Right atrium auricular region (tissue), 2 donors: ENCODE measurements around the gene IPO8. TPM values are rescaled to one million over a fixed set of nuclear protein-coding genes. Genes with fewer than 3 reads are reported as not detected.

ENCODE experiments used
- DNase-seq: peaks from one replicate; pipeline ENCODE4 v3.0.0-alpha.2; 2019; ENCODE audit warnings: low spot score
- H3K27ac ChIP-seq, 2 donors: fragments of 200-600 bp; sonication (generic); 1 replicate in 1 of 2; 2 replicates in 1 of 2; pipeline ENCODE4 v1.5.1; 2016 to 2019
- H3K27me3 ChIP-seq, 2 donors: fragments of 200-600 bp; sonication (generic); one replicate each; pipeline versions ENCODE4 v1.5.1 to v1.6.0; 2017 to 2019
- H3K36me3 ChIP-seq: fragments of 200-600 bp; sonication (generic); one replicate; pipeline ENCODE4 v1.5.1; 2016
- H3K4me1 ChIP-seq, 2 donors: fragments of 200-600 bp; sonication (generic); one replicate each; pipeline versions ENCODE4 v1.5.1 to v1.6.0; 2017 to 2019
- H3K4me3 ChIP-seq, 2 donors: fragments of 200-600 bp; sonication (generic); 1 replicate in 1 of 2; 2 replicates in 1 of 2; pipeline ENCODE4 v1.5.1; 2017 to 2019; ENCODE audit warnings: mild to moderate bottlenecking in 1 of 2, moderate library complexity in 1 of 2
- H3K9me3 ChIP-seq, 2 donors: fragments of 200-600 bp; sonication (generic); one replicate each; pipeline ENCODE4 v1.5.1; 2019
- total RNA-seq, 2 donors: library from RNA; depleted of rRNA; stranded (reverse); fragments of >200 nt; gene quantifications; one replicate each; pipeline ENCODE4 v1.1.0, GENCODE V29; 2016
- TF ChIP-seq, protein P1 (sequence below), 2 donors: fragments of 200-600 bp; sonication (generic); IDR thresholded peaks; one replicate each; pipeline ENCODE4 v1.5.1; 2019; ENCODE audit warnings: antibody characterized with exemption in 2 of 2

IPO8 gene
- 10 to 100 TPM; 18.0 to 23.3 TPM for total RNA-seq

DNA sequence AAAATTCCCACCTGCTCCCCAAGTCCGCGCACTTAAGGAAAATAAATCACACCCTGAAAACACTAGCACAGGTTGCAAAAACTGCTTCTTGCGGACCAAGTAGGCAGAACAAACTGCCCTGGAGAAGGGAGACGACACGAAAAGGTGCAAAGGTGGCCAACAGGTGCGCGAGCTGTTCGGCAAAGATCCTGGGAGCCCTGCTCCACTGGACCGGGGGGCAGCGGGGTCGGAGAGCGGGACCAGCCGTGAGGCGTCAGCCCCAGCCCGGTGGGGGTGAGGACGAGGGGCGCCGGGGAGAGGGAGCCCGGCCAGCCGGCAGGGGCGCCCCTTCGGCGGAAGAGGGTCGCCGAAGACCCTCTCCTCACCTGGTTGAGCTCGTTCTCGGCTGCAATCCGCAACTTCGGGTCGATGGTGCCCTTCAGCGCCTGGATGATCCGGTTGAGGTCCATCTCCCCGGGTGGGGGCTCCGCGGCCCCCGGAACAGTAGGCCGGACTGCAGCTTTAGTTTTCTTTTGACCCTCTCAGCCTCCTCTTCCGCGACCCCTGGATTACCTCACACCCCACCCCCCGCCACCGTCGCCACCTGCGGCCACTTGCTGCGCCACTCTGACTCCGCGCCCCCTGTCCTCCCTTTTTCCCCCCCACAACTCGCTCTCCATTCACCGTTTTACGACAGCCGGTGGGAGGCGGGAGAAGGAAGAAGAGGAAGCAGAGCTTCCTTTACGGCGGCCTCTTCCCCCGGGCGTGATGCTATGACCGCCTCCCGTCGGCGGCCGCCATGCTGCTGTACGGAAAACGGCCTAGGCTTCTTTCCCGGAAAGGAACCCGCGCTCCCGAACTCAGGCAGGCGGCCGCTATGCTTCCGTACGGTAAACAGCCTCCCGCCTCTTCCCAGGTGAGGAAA, at the start of gene IPO8:
IPO8 (minus strand) TSS at position 671 of the 904 bp plus-strand sequence; CDS start at position 449, 222 bp downstream.
- H3K27me3 ChIP-seq, result no peaks in the 10 kb centered on the region
- H3K27ac ChIP-seq, result peak within 1 kb of the TSS; percentile 53 to 85
- no peaks in the 10 kb centered on the region for H3K36me3 ChIP-seq
- peak within 1 kb of the TSS; percentile 66 to 97 for H3K4me3 ChIP-seq
- DNase-seq, result peak; percentile 89
- TF ChIP-seq, protein P1, sequence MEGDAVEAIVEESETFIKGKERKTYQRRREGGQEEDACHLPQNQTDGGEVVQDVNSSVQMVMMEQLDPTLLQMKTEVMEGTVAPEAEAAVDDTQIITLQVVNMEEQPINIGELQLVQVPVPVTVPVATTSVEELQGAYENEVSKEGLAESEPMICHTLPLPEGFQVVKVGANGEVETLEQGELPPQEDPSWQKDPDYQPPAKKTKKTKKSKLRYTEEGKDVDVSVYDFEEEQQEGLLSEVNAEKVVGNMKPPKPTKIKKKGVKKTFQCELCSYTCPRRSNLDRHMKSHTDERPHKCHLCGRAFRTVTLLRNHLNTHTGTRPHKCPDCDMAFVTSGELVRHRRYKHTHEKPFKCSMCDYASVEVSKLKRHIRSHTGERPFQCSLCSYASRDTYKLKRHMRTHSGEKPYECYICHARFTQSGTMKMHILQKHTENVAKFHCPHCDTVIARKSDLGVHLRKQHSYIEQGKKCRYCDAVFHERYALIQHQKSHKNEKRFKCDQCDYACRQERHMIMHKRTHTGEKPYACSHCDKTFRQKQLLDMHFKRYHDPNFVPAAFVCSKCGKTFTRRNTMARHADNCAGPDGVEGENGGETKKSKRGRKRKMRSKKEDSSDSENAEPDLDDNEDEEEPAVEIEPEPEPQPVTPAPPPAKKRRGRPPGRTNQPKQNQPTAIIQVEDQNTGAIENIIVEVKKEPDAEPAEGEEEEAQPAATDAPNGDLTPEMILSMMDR (IDR thresholded peaks at IDR 0.05), result peak in 1 of 2 donors; percentile 31
- H3K4me1 ChIP-seq, result peaks cover 0 to 45% of the 10 kb centered on the region in 2 donors
- no peaks in the 10 kb centered on the region for H3K9me3 ChIP-seq

DNA sequence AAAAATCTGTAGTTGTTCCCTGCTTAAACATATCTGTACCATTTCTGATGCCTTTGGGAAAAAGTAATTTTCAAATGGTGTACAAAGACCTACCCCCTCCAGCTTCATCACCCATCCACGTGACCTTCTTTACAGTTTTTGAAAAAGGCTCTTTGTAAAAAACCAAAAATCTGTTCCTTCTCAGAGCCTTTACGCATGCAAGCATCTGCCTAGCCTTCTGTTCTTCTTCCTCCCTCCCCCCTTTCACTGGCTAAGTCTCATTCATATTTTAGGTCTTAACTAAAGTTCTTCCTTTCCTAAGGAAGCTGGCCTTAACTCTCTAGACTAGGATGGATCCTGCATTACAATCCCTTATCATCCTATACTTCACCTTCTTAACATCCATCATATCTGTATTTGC, 48.7 kb upstream of the IPO8 start:
- H3K27me3 ChIP-seq, result no peaks in the 10 kb centered on the region
- no peaks in the 10 kb centered on the region for H3K9me3 ChIP-seq
- DNase-seq, result no peak
- TF ChIP-seq, protein P1 (IDR thresholded peaks at IDR 0.05), result no peak
- no peak overlapping the region for H3K27ac ChIP-seq
- H3K4me1 ChIP-seq, result no peaks in the 10 kb centered on the region
- no peak overlapping the region for H3K4me3 ChIP-seq
- H3K36me3 ChIP-seq, result no peaks in the 10 kb centered on the region

DNA sequence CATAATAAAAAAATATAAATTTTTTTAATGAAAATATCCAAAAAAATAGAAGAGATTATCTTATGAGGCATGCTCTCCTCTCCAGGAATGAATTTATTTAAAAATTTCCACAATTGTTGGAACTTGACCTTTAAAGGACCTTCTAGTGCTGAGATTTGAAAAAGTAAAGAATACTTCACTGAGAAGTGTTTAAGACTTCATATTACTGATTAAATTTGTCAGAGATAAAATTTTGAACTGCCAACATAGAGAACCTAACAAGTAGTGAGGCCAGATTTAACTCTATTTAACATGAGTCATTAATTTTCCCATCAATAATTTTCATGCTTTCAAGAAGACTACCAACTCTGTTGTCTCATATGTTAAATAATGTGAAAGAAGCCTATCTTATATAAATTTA, 44.6 kb upstream of the IPO8 start:
- Histone ChIP-seq H3K27ac (no peak overlapping the region), H3K36me3 (no peaks in the 10 kb centered on the region), H3K4me1 (no peaks in the 10 kb centered on the region), H3K27me3 (no peaks in the 10 kb centered on the region), H3K4me3 (no peak overlapping the region), H3K9me3 (no peaks in the 10 kb centered on the region)
- TF ChIP-seq, protein P1 (IDR thresholded peaks at IDR 0.05), result no peak
- DNase-seq, result no peak

DNA sequence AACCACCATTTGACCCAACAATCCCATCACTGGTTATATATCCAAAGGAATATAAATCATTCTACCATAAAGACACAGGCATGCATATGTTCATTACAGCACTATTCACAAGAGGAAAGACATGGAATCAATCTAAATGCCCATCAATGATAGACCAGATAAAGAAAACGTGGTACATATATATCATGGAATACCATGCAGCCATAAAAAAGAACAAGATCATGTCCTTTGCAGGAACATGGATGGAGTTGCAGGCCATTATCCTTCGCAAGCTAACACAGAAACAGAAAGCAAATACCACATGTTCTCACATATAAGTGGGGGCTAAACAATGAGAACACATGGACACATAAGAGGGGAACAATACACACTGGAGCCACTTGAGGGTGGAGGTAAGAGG, 43.4 kb upstream of the IPO8 start:
- H3K4me3 ChIP-seq, result no peak overlapping the region
- no peak for DNase-seq
- no peaks in the 10 kb centered on the region for H3K27me3 ChIP-seq
- no peaks in the 10 kb centered on the region for H3K9me3 ChIP-seq
- TF ChIP-seq, protein P1 (IDR thresholded peaks at IDR 0.05), result no peak
- no peaks in the 10 kb centered on the region for H3K36me3 ChIP-seq
- no peak overlapping the region for H3K27ac ChIP-seq
- no peaks in the 10 kb centered on the region for H3K4me1 ChIP-seq

DNA sequence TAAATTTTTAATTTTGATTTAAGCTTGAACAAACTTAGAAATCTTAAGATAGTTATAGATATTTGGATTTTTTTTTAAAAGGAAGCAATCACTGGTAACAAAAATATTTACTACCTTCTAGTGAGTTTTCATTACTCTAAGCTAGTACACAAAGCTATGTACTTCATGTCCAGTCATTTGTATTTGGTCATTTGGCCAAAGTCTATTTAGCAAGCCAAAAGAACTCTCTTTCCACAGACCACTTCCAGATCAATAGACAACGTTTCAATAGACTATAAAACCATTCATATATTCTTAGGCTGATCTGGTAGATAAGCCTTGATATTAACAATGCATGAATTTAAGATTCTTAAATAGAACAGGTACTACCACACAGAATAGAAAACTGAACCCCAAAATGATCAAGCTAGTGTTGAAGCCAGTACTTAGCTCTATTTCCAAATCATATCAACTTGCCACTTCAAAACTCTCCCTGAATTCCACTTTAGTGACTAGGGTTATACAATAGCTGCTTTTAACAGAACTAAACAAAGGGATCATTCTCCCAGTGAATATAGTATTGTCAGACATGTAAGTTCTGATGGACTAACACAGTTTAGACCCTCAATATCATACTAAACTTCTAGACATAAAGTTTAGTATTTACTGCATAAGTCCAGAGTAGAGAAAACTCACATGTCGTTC, 37.4 kb upstream of the IPO8 start:
- H3K36me3 ChIP-seq, result no peaks in the 10 kb centered on the region
- no peaks in the 10 kb centered on the region for H3K27me3 ChIP-seq
- TF ChIP-seq, protein P1 (IDR thresholded peaks at IDR 0.05), result no peak

More for the DNA sequence above, 37.4 kb upstream of the IPO8 start:
- Histone ChIP-seq H3K4me3 (no peak overlapping the region), H3K9me3 (no peaks in the 10 kb centered on the region), H3K27ac (no peak overlapping the region), H3K4me1 (no peaks in the 10 kb centered on the region)
- DNase-seq, result no peak
